ENCODE measurements around the gene SLC44A1.

- TF ChIP-seq CTCF (IDR thresholded peaks at IDR 0.05) = no peak
- no peak for TF ChIP-seq POLR2A (IDR thresholded peaks at IDR 0.05; ENCODE audit: low read depth)
- TF ChIP-seq EP300 (IDR thresholded peaks at IDR 0.05) = no peak
- TF ChIP-seq POLR2AphosphoS5 (IDR thresholded peaks at IDR 0.05) = no peak
Observed at GRCh38 chr9:105401651-105402050, 157.2 kb downstream of the SLC44A1 start.

Data from esophagus muscularis mucosa (tissue), 4 donors.